H1 (cell line): ENCODE results near the gene HDDC3. TPM values are rescaled to one million over a fixed set of nuclear protein-coding genes. Genes with fewer than 3 reads are reported as not detected.

Experiments used
- CTCF ChIP-seq, 3 experiments: IDR thresholded peaks; 1 replicate in 2 of 3; 2 replicates in 1 of 3; pipeline versions ENCODE4 v1.5.1 to v1.6.1; 2011; ENCODE audit warnings: low read length in 3 of 3, mild to moderate bottlenecking in 3 of 3, inconsistent platforms in 2 of 3, low read depth in 1 of 3, moderate library complexity in 1 of 3; ENCODE audit not compliant: insufficient read depth in 1 of 3; ENCODE audit errors: control extremely low read depth in 1 of 3
- POU5F1 ChIP-seq: IDR thresholded peaks from 2 replicates; pipeline ENCODE4 v1.6.1; 2011; ENCODE audit warnings: low read depth, mild to moderate bottlenecking, low read length, moderate library complexity
- SIN3A ChIP-seq, 2 experiments: IDR thresholded peaks in 1 of 2; conservative IDR thresholded peaks in 1 of 2; 2 replicates each; pipeline ENCODE4 v1.6.1; 2011 to 2012; ENCODE audit warnings: low read length in 2 of 2, improper control_type of control experiment in 1 of 2, low read depth in 1 of 2, mild to moderate bottlenecking in 1 of 2
- SP4 ChIP-seq: IDR thresholded peaks from 2 replicates; pipeline ENCODE4 v1.6.1; 2012; ENCODE audit warnings: low read length, inconsistent platforms
- TBP ChIP-seq: IDR thresholded peaks from 2 replicates; pipeline ENCODE4 v1.6.1; 2011; ENCODE audit warnings: low read depth, low read length, improper control_type of control experiment
- TEAD4 ChIP-seq: IDR thresholded peaks from 2 replicates; pipeline ENCODE4 v1.6.1; 2012; ENCODE audit warnings: low read depth, low read length, inconsistent platforms, mixed read lengths
- USF2 ChIP-seq: IDR thresholded peaks from 2 replicates; pipeline ENCODE4 v1.6.1; 2011; ENCODE audit warnings: low read length, improper control_type of control experiment
- polyA plus RNA-seq, 7 experiments: library from polyadenylated mRNA; depleted of rRNA in 3 of 7; stranded (reverse) in 5 of 7; unstranded in 2 of 7; fragments of >200 nt in 5 of 7; fragments of 200-250 nt in 2 of 7; gene quantifications; 1 replicate in 5 of 7; 2 replicates in 1 of 7; 4 replicates in 1 of 7; pipeline versions ENCODE4 v1.2.1 to v1.2.3, GENCODE V29; 2011 to 2013; ENCODE audit warnings: missing spikeins in 2 of 7, mixed read lengths in 2 of 7
- total RNA-seq: library from RNA; stranded (reverse); fragmentation: NEBNext Ultra II Directional; extraction: Animal tissue kit (Norgen Biotek cat#: 25700); gene quantifications from 2 replicates; pipeline ENCODE4 v1.2.1, GENCODE V29; 2021

The HDDC3 gene
- total and polyA plus RNA-seq, 2 of the 8 experiments (the other 6 are each of a cell fraction or from before 2014, with no cell fraction given): 16.3 to 16.5 TPM

GRCh38 chr15:90902040-90902839 is 30.1 kb downstream of the HDDC3 start (continued):
- peak; percentile 53 to 85 (median 81) for TF ChIP-seq CTCF (IDR thresholded peaks at IDR 0.05; ENCODE audit: control extremely low read depth in 1 of 3, insufficient read depth in 1 of 3, low read depth in 1 of 3, low read length in 3 of 3)
- TF ChIP-seq POU5F1: no peak
- TF ChIP-seq TBP: peak; percentile 14; the same call in 1 of the 2 replicates
- TF ChIP-seq TEAD4: peak; percentile 73; the same call in 1 of the 2 replicates
- TF ChIP-seq SP4: no peak
- TF ChIP-seq SIN3A (conservative IDR thresholded peaks at IDR 0.05 in 1 of 2, IDR thresholded peaks at IDR 0.05 in 1 of 2; ENCODE audit: low read depth in 1 of 2, low read length in 2 of 2): peak in 1 of 2 experiments; percentile 78; a peak in 2 of 4 replicates
- no peak for TF ChIP-seq USF2
